KOPT-K1 (cell line): ENCODE measurements around the gene ECSIT.
"Not testable (repeated sequence)": the region's sequence is repeated elsewhere in the genome, so short reads cannot be mapped to it uniquely, and the experiment has no call there.

Source experiments
- H3K27ac ChIP-seq: fragments of 200-600 bp; sonication (generic); 2 replicates; pipeline ENCODE4 v1.5.1; 2016; ENCODE audit warnings: antibody characterized with exemption, mild to moderate bottlenecking, low read depth, low read length; ENCODE audit not compliant: poor library complexity, severe bottlenecking
- H3K36me3 ChIP-seq: fragments of 200-600 bp; sonication (generic); 2 replicates; pipeline ENCODE4 v1.5.1; 2017; ENCODE audit warnings: antibody characterized with exemption, mild to moderate bottlenecking, low read length, moderate library complexity; ENCODE audit not compliant: insufficient read depth
- H3K9me3 ChIP-seq: fragments of 200-600 bp; sonication (generic); 2 replicates; pipeline ENCODE4 v1.5.1; 2017; ENCODE audit warnings: antibody characterized with exemption, low read length, mild to moderate bottlenecking; ENCODE audit not compliant: insufficient read depth, poor library complexity, severe bottlenecking

Gene ECSIT

GRCh38 chr19:11479898-11480714 is 48.8 kb downstream of the ECSIT start:
- Histone ChIP-seq H3K27ac (no peak overlapping the region), H3K36me3 (no peaks in the 10 kb centered on the region), H3K9me3 (no peaks in the 10 kb centered on the region)

GRCh38 chr19:11479090-11479897 is 49.6 kb downstream of the ECSIT start:
- Histone ChIP-seq H3K9me3 (no peaks in the 10 kb centered on the region), H3K27ac (no peak overlapping the region), H3K36me3 (no peaks in the 10 kb centered on the region)

GRCh38 chr19:11478167-11479089 is 50.5 kb downstream of the ECSIT start:
- no peaks in the 10 kb centered on the region for H3K9me3 ChIP-seq
- H3K27ac ChIP-seq, result no peak overlapping the region
- no peaks in the 10 kb centered on the region for H3K36me3 ChIP-seq

DNA sequence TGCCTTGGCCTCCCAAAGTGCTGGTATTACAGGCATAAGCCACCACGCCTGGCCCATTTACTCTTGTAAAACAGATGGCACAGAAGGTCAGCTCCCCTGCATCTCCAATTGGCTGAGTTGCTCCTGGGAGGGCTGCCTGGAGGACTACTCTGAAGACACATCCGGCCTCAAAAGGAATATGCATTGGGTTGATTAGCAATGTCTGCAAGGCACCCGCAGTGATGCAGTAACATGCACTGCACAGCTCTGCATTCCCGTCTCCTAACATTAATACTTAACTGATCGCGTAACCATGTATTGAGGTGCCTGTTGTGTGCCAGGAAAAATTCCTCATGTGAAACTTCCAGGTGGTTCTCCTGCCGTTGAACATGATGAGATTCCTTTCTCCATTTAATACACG is 53.1 kb downstream of the ECSIT start:
- no peak overlapping the region for H3K27ac ChIP-seq
- H3K9me3 ChIP-seq, result no peaks in the 10 kb centered on the region
- no peaks in the 10 kb centered on the region for H3K36me3 ChIP-seq

DNA sequence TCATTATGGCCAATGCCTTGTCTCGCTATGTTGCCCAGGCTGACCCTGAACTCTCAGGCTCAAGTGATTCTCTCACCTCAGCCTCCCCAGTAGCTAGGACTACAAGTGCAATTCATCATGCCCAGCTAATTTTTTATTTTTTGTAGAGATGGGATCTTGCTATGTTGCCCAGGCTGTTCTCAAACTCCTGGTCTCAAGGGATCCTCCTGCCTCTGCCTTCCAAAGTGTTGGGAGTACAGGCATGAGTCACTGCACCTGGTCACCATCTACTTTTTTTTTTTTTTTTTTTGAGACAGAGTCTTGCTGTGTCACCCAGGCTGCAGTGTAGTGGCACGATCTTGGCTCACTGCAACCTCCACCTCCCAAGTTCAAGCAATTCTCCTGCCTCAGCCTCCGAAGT is 53.6 kb downstream of the ECSIT start:
- H3K36me3 ChIP-seq, H3K9me3 ChIP-seq, H3K27ac ChIP-seq: not testable (repeated sequence)

- Histone ChIP-seq H3K27ac (no peak overlapping the region), H3K9me3 (no peaks in the 10 kb centered on the region)
Measured at GRCh38 chr19:11473725-11474124, 55.2 kb downstream of the ECSIT start.

GRCh38 chr19:11468266-11468845 is 60.6 kb downstream of the ECSIT start:
- not testable (repeated sequence) for H3K36me3 ChIP-seq, H3K9me3 ChIP-seq, H3K27ac ChIP-seq

More at GRCh38 chr19:11473725-11474124, 55.2 kb downstream of the ECSIT start:
- no peaks in the 10 kb centered on the region for H3K36me3 ChIP-seq

GRCh38 chr19:11465600-11465999 is 63.3 kb downstream of the ECSIT start:
- Histone ChIP-seq H3K27ac (no peak overlapping the region), H3K9me3 (no peaks in the 10 kb centered on the region), H3K36me3 (no peaks in the 10 kb centered on the region)

- Histone ChIP-seq H3K27ac (no peak overlapping the region), H3K9me3 (no peaks in the 10 kb centered on the region), H3K36me3 (no peaks in the 10 kb centered on the region)
Measured at GRCh38 chr19:11464333-11465265, 64.3 kb downstream of the ECSIT start.

- Histone ChIP-seq H3K27ac (no peak overlapping the region), H3K9me3 (no peaks in the 10 kb centered on the region), H3K36me3 (no peaks in the 10 kb centered on the region)
Measured at GRCh38 chr19:11463391-11463790, 65.5 kb downstream of the ECSIT start.

- Histone ChIP-seq H3K36me3 (no peaks in the 10 kb centered on the region), H3K27ac (no peak overlapping the region), H3K9me3 (no peaks in the 10 kb centered on the region)
Measured at GRCh38 chr19:11461453-11461852, 67.5 kb downstream of the ECSIT start.

DNA sequence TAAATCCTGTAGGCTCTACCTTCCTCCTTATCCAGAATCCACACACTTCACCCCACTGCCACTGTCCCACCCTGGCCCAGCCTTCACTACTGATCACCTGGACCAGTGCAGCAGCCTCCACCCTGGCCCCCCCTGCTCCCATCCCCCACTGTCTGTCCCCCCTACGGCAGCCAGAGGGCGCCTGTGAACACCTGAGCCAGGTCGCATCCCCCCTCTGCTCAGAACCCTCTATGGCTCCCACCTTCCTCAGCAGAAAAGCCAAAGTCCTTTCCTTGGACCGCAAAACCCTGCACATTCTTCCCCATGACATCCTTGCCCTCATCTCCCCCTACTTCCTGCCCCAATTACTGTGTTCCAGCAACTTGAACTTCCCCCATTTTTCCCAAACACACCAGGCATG is 68.7 kb downstream of the ECSIT start:
- Histone ChIP-seq H3K36me3 (no peaks in the 10 kb centered on the region), H3K27ac (no peak overlapping the region), H3K9me3 (no peaks in the 10 kb centered on the region)

DNA sequence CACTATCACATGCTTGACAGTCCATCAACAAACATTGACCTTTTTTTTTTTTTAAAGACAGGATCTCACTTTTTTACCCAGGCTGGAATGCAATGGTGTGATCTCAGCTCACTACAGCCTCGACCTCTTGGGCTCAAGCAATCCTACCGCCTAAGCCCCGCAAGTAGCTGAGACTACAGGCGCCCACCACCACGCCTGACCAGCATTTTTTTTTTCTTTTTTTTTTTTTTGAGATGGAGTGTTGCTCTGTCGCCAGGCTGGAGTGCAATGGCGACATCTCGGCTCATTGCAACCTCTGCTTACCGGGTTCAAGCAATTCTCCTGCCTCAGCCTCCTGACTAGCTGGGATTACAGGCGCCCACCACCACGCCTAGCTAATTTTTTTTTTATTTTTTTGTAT is 70.0 kb downstream of the ECSIT start:
- not testable (repeated sequence) for H3K9me3 ChIP-seq, H3K27ac ChIP-seq, H3K36me3 ChIP-seq
